AG04450 (cell line): ENCODE measurements around the gene NAA11. TPM values are rescaled to one million over a fixed set of nuclear protein-coding genes. Genes with fewer than 3 reads are reported as not detected.

ENCODE experiments used
- CTCF ChIA-PET: fragments of 300-600, 350-600 bp; formaldehyde crosslinking; extraction: SDS; loops from one replicate; lab custom pipeline; 2022; ENCODE audit warnings: antibody characterized with exemption, inconsistent platforms; lab: Charles Lee
- POLR2A ChIA-PET: fragments of 350-600 bp; formaldehyde crosslinking; extraction: SDS; loops from one replicate; lab custom pipeline; 2021; ENCODE audit warnings: antibody characterized with exemption, inconsistent platforms; lab: Yijun Ruan, JAX
- DNase-seq: peaks from one replicate; pipeline ENCODE4 v3.0.0-alpha.2; 2011; ENCODE audit warnings: low read depth, low spot score
- H3K27ac ChIP-seq: one replicate; pipeline ENCODE4 v1.5.1; 2012; ENCODE audit warnings: low read depth, low read length, control low read depth
- H3K27me3 ChIP-seq: one replicate; pipeline ENCODE4 v1.6.0; 2012; ENCODE audit warnings: low read length; ENCODE audit not compliant: control insufficient read depth, insufficient read depth
- H3K4me3 ChIP-seq: 2 replicates; pipeline ENCODE4 v1.5.1; 2011; ENCODE audit warnings: mild to moderate bottlenecking, low read depth, low read length, control low read depth
- H3K9me3 ChIP-seq: 2 replicates; pipeline ENCODE4 v1.5.1; 2012; ENCODE audit warnings: low read length; ENCODE audit not compliant: control insufficient read depth, insufficient read depth
- polyA plus RNA-seq: library from polyadenylated mRNA; depleted of rRNA; stranded (reverse); fragments of >200 nt; gene quantifications from 2 replicates; pipeline ENCODE4 v1.2.3, GENCODE V29; 2011
- TF ChIP-seq, protein P1 (sequence below): IDR thresholded peaks from 2 replicates; pipeline ENCODE4 v1.5.1; 2011; ENCODE audit warnings: low read depth, low read length, control low read depth, inconsistent platforms

The NAA11 gene
- polyA plus RNA-seq, 1 experiment = not detected

DNA sequence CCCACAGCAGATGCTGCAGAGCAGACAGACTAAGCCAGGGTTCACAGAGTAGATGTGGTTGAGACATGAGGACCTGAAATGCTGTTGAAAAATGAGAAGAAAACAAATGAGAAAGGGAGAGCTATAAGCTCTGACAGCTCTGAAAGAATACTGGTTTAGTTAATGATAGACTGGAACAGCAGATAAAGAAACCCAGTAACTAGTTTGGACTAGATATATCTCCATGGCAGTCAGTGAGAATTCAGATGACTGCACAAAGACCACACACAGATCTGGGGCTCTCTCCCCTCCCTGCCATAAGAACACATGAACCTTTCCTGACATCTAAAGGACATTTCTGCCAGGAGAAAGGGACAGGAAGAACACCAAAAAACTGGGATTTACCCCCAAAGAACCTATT lies 8.2 kb downstream of the NAA11 start:
- no peak overlapping the region for H3K27ac ChIP-seq
- DNase-seq = no peak
- no peak overlapping the region for H3K4me3 ChIP-seq
- TF ChIP-seq, protein P1, sequence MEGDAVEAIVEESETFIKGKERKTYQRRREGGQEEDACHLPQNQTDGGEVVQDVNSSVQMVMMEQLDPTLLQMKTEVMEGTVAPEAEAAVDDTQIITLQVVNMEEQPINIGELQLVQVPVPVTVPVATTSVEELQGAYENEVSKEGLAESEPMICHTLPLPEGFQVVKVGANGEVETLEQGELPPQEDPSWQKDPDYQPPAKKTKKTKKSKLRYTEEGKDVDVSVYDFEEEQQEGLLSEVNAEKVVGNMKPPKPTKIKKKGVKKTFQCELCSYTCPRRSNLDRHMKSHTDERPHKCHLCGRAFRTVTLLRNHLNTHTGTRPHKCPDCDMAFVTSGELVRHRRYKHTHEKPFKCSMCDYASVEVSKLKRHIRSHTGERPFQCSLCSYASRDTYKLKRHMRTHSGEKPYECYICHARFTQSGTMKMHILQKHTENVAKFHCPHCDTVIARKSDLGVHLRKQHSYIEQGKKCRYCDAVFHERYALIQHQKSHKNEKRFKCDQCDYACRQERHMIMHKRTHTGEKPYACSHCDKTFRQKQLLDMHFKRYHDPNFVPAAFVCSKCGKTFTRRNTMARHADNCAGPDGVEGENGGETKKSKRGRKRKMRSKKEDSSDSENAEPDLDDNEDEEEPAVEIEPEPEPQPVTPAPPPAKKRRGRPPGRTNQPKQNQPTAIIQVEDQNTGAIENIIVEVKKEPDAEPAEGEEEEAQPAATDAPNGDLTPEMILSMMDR = no peak
- ChIA-PET CTCF (no interaction called here), POLR2A (no interaction called here)
- no peaks in the 10 kb centered on the region for H3K27me3 ChIP-seq
- H3K9me3 ChIP-seq = no peaks in the 10 kb centered on the region

- Histone ChIP-seq H3K4me3 (no peak overlapping the region), H3K27ac (no peak overlapping the region), H3K9me3 (no peaks in the 10 kb centered on the region), H3K27me3 (no peaks in the 10 kb centered on the region)
- DNase-seq = no peak
- CTCF ChIA-PET = no interaction called here
- POLR2A ChIA-PET = no interaction called here
- TF ChIP-seq, protein P1 = no peak
Observed at GRCh38 chr4:79315891-79316290, 10.0 kb downstream of the NAA11 start.

DNA sequence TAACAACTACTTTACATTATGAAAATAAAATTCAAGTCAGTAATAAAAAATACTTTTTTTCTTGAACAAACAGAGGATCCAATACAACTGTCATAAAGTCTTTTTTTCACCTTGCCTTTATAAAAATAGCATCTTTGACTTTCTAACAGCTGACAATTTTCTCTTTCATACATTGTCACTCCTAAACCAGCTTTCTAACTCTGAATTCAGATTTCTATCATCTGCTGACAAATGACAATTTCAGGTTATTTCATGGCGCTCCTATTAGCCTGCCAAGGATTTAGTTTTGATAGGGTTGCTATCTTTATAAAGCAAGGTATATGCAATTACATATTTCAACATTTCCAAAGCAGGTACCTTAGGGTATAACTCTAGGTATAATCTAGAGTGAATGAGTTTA lies 14.6 kb downstream of the NAA11 start:
- Histone ChIP-seq H3K27ac (no peak overlapping the region), H3K27me3 (no peaks in the 10 kb centered on the region), H3K9me3 (no peaks in the 10 kb centered on the region), H3K4me3 (no peak overlapping the region)
- DNase-seq = no peak
- ChIA-PET CTCF (no interaction called here), POLR2A (no interaction called here)
- TF ChIP-seq, protein P1 = no peak

DNA sequence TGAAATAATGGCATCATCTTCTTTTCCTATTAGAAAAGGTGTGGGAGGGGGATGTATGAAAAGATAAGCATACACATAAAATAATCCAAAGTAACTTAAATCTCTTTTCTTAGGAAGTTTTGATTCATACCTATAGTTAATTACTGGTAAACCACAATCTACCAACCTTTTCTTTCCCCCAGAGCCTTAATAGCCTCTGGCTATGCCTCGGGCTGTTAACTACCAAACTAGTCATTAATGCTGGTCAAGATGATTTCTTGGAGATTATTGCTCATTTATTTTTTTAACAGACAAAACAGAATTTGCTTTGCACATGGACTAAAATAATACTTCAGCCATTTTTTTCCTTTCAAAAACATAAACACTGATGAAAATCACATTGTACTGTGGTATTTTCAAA lies 16.9 kb downstream of the NAA11 start:
- CTCF ChIA-PET = no interaction called here
- H3K27ac ChIP-seq = no peak overlapping the region
- POLR2A ChIA-PET = no interaction called here
- H3K9me3 ChIP-seq = no peaks in the 10 kb centered on the region
- TF ChIP-seq, protein P1 = no peak
- no peak for DNase-seq
- H3K27me3 ChIP-seq = no peaks in the 10 kb centered on the region
- H3K4me3 ChIP-seq = no peak overlapping the region

- POLR2A ChIA-PET = no interaction called here
- CTCF ChIA-PET = no interaction called here
- no peaks in the 10 kb centered on the region for H3K9me3 ChIP-seq
Observed at GRCh38 chr4:79308137-79308536, 17.7 kb downstream of the NAA11 start.

More at GRCh38 chr4:79308137-79308536, 17.7 kb downstream of the NAA11 start:
- DNase-seq = no peak
- H3K27ac ChIP-seq = no peak overlapping the region
- no peak overlapping the region for H3K4me3 ChIP-seq
- TF ChIP-seq, protein P1 = no peak
- H3K27me3 ChIP-seq = no peaks in the 10 kb centered on the region
